GM21526 (cell line): ENCODE data around the gene IL7R.

Experiments used
- ATAC-seq: cut with Tn5 transposase; IDR thresholded peaks from one replicate; pipeline ENCODE4 v1.9.1; 2021; ENCODE audit warnings: moderate library complexity; ENCODE audit not compliant: unreplicated experiment, low FRiP score

Gene IL7R

GRCh38 chr5:35856765-35857351 is at the start of gene IL7R:
TSS of gene IL7R (plus strand) at chr5:35856891. CDS start at chr5:35856978, 87 bp downstream.
- peak; percentile 43 for ATAC-seq

GRCh38 chr5:35810601-35811000 is 46.1 kb upstream of the IL7R start:
- no peak for ATAC-seq

GRCh38 chr5:35811108-35811741 is 45.5 kb upstream of the IL7R start:
- ATAC-seq, result no peak

GRCh38 chr5:35813521-35813920 is 43.2 kb upstream of the IL7R start:
- ATAC-seq, result no peak

- ATAC-seq, result peak; percentile 66
Measured at GRCh38 chr5:35815089-35815936, 41.4 kb upstream of the IL7R start.

- no peak for ATAC-seq
Measured at GRCh38 chr5:35816881-35817521, 39.7 kb upstream of the IL7R start.

GRCh38 chr5:35819026-35819425 is 37.7 kb upstream of the IL7R start:
- ATAC-seq, result no peak

- ATAC-seq, result no peak
Measured at GRCh38 chr5:35819668-35820067, 37.0 kb upstream of the IL7R start.

- ATAC-seq, result no peak
Measured at GRCh38 chr5:35820735-35821134, 36.0 kb upstream of the IL7R start.

- ATAC-seq, result no peak
Measured at GRCh38 chr5:35821513-35821912, 35.2 kb upstream of the IL7R start.

GRCh38 chr5:35822511-35822910 is 34.2 kb upstream of the IL7R start:
- no peak for ATAC-seq

- no peak for ATAC-seq
Measured at GRCh38 chr5:35823347-35824098, 33.2 kb upstream of the IL7R start.

- no peak for ATAC-seq
Measured at GRCh38 chr5:35826056-35826455, 30.6 kb upstream of the IL7R start.

- ATAC-seq, result no peak
Measured at GRCh38 chr5:35826554-35826953, 30.1 kb upstream of the IL7R start.

GRCh38 chr5:35828082-35828598 is 28.6 kb upstream of the IL7R start:
- ATAC-seq, result no peak

GRCh38 chr5:35830587-35830986 is 26.1 kb upstream of the IL7R start:
- ATAC-seq, result no peak

- ATAC-seq, result no peak
Measured at GRCh38 chr5:35832762-35833161, 23.9 kb upstream of the IL7R start.

- ATAC-seq, result no peak
Measured at GRCh38 chr5:35833224-35833623, 23.5 kb upstream of the IL7R start.

- ATAC-seq, result no peak
Measured at GRCh38 chr5:35835796-35836742, 20.6 kb upstream of the IL7R start.
